Fibroblast of pulmonary artery (primary cell): ENCODE measurements around the gene CDK2AP2.

Experiments
- DNase-seq: peaks from one replicate; pipeline ENCODE4 v3.0.0-alpha.2; 2010; ENCODE audit warnings: low read depth
- H3K4me3 ChIP-seq: replicated peaks from 2 replicates; pipeline ENCODE4 v1.5.1; 2011; ENCODE audit warnings: low read depth, mild to moderate bottlenecking, control low read depth, low read length, moderate library complexity
- CTCF ChIP-seq: IDR thresholded peaks from 2 replicates; pipeline ENCODE4 v1.5.1; 2011; ENCODE audit warnings: mild to moderate bottlenecking, control low read depth, low read length, inconsistent platforms; ENCODE audit errors: missing control alignments

Gene CDK2AP2

DNA sequence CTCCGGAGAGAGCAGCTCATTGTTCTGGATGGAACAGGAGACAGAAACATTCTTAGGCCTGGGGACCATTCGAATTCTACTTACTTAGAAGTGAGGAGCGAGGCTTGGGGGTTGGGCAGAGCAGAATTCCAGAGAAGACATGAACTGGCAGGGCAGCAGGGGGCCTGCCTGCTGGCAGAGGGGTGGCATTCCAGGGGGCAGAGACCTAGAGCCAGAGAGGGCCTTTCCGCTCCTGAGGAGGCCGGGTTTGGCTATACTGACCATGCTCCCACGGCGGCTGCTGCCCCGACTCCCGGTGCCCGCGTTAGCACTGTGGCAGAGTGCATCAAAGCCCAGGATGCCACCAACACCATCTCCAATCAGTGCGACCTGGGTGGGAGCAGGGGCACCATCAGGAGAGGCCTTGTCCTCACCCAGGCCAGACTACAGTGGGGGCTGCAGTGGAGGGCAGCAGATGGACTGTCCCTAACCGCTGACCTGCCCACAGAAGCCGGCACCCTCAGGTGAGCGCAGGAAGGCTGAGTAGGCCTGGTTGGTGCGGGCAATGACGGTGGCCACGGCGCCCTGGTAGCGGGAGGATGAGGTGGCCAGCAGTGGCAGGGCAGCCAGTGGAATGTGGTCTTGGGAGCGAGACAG lies 10.2 kb downstream of the CDK2AP2 start:
- TF ChIP-seq CTCF, result no peak
- H3K4me3 ChIP-seq, result no peak overlapping the region
- no peak for DNase-seq

GRCh38 chr11:67496113-67496512 lies 11.8 kb downstream of the CDK2AP2 start:
- no peak overlapping the region for H3K4me3 ChIP-seq
- DNase-seq, result no peak
- TF ChIP-seq CTCF, result no peak

DNA sequence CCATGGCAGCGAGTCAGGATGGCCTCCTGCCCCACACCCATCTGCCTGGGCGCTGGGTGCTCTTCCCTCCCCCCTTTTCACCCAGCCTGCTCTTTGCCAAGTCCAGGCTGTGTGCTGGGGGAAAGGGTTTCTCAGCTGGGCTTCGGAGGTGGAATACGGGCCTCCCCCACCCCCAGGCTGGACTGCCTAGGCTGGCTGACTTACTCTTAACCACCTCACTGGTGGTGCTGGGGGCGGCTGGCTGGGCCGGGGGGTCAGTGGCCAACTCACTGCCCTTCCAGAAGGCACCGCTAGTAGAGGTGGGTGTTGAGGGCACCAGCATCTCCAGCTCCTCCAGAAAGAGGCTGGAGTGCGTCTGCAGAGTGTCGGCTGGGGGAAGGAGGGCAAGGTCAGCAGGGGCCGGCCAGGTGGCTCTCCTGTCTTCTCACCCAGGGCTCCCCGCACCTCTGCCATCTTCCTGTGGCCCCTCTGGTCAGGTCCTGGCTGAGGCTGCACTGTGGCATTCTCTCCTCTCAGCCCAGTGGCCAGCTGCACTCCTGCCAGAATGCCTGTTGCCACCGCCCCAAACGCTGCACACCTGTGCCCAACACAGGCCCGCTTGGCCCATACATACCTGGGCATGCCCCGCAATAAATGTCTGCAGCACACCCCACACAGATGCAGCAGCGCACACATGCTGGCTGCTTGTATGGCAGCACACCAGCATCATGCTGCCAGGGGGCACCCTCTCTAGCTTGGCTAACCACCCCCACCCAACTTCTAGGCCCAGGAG lies 12.5 kb downstream of the CDK2AP2 start:
- no peak for TF ChIP-seq CTCF
- no peak for DNase-seq
- H3K4me3 ChIP-seq, result no peak overlapping the region

- DNase-seq, result no peak
- no peak for TF ChIP-seq CTCF
- H3K4me3 ChIP-seq, result no peak overlapping the region
These were observed 13.4 kb downstream of the CDK2AP2 start for GRCh38 chr11:67494371-67495233.

GRCh38 chr11:67493548-67494370 lies 14.2 kb downstream of the CDK2AP2 start:
- no peak for DNase-seq
- no peak for TF ChIP-seq CTCF
- no peak overlapping the region for H3K4me3 ChIP-seq

GRCh38 chr11:67492801-67493547 lies 15.0 kb downstream of the CDK2AP2 start:
- H3K4me3 ChIP-seq, result no peak overlapping the region
- no peak for TF ChIP-seq CTCF
- no peak for DNase-seq
